Keratinocyte (primary cell): ENCODE data around the gene GRM7.

Source experiments
- CTCF ChIP-seq, 3 experiments: IDR thresholded peaks in 1 of 3; conservative IDR thresholded peaks in 1 of 3; optimal IDR thresholded peaks in 1 of 3; 2 replicates in 2 of 3; 3 replicates in 1 of 3; pipeline versions ENCODE3 to v1.5.1; 2011; ENCODE audit warnings: low read length in 3 of 3, mild to moderate bottlenecking in 3 of 3, moderate library complexity in 2 of 3, control low read depth in 1 of 3, inconsistent platforms in 1 of 3; ENCODE audit not compliant: insufficient read depth in 2 of 3; ENCODE audit errors: extremely low read depth in 1 of 3
- EZH2 ChIP-seq: IDR thresholded peaks from one replicate; pipeline ENCODE4 v1.6.1; 2012; ENCODE audit warnings: inconsistent platforms, mild to moderate bottlenecking, low read length, moderate library complexity

- TF ChIP-seq CTCF (optimal IDR thresholded peaks at IDR 0.05 in 1 of 3, IDR thresholded peaks at IDR 0.05 in 1 of 3, conservative IDR thresholded peaks at IDR 0.05 in 1 of 3; ENCODE audit: extremely low read depth in 1 of 3, insufficient read depth in 2 of 3, low read length in 3 of 3) (no peak), EZH2 (no peak)
Observed at GRCh38 chr3:7288133-7288532, 427.2 kb downstream of the GRM7 start.
